ENCODE measurements around the gene ZSCAN31. TPM values are rescaled to one million over a fixed set of nuclear protein-coding genes. Genes with fewer than 3 reads are reported as not detected.
A peak's percentile ranks its signal among the peaks of the same experiment; 100 is the strongest.

Gene ZSCAN31
- polyA plus RNA-seq, 1 experiment: 5.0 TPM

DNA sequence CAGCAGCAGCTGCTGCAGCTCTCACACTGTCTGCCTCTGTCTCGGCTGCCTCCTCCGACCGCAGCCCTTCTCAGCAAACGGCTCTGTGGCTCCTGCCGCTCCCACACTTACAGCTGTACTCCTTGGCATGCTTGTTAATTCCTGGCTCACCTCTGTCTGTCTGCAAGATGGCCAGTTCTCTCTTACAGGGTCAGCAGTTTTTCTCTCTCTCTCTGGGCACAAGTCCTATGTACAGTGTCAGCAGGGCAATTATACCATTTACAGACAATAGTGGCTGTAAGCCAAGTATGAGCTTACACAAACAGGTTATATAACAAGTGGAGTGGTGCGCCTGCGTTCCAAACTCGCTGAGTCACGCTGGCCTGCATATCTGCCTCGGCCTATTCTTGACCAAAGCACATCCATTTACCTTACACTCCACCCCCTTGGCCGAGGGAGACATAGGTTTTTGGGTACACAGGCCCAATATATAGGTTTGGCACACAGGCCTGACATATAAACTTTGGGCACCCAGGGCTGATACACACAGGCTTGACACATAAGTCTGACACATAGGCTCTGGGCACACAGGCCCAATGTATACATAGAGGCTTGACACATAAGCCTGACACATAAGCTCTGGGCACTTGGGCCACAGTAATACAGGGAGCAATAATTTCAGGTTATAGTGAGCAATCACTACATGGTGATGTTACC lies 18.2 kb upstream of the ZSCAN31 start:
- TF ChIP-seq, protein P1, sequence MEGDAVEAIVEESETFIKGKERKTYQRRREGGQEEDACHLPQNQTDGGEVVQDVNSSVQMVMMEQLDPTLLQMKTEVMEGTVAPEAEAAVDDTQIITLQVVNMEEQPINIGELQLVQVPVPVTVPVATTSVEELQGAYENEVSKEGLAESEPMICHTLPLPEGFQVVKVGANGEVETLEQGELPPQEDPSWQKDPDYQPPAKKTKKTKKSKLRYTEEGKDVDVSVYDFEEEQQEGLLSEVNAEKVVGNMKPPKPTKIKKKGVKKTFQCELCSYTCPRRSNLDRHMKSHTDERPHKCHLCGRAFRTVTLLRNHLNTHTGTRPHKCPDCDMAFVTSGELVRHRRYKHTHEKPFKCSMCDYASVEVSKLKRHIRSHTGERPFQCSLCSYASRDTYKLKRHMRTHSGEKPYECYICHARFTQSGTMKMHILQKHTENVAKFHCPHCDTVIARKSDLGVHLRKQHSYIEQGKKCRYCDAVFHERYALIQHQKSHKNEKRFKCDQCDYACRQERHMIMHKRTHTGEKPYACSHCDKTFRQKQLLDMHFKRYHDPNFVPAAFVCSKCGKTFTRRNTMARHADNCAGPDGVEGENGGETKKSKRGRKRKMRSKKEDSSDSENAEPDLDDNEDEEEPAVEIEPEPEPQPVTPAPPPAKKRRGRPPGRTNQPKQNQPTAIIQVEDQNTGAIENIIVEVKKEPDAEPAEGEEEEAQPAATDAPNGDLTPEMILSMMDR (IDR thresholded peaks at IDR 0.05; ENCODE audit: low read depth, low read length): no peak

DNA sequence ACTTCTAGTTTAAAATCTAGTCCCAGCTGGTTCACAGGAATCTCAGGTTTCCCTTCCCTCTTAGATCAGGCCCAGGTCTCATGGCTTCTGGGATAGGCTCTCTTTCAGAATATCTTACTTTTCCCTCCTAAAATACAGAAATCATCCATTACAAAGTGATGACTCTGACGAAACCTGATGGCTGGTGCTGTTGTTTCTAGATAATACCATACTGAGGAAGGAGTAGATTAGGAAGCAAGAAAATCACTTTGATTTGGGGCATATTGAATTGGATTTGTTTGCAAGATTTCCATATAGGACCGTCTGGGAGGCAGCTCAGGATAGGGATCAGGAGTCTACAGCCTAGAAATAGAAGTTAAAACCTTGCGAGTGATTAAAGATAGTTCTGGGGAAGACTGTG lies 17.4 kb upstream of the ZSCAN31 start:
- H3K4me3 ChIP-seq (ENCODE audit: low read depth, low read length): no peak overlapping the region
- H3K27me3 ChIP-seq (ENCODE audit: control insufficient read depth, insufficient read depth, low read length): no peaks in the 10 kb centered on the region
- no peak overlapping the region for H3K27ac ChIP-seq (ENCODE audit: low read depth, low read length)
- CTCF ChIA-PET: interaction anchor here (0.9 to 1.3 kb wide), 2 partner anchors 33 to 212 kb away, joined by 5 to 6 read pairs; partner anchors contain the start of gene ZKSCAN8
- DNase-seq (ENCODE audit: low read depth, low spot score): no peak
- peaks cover 3% of the 10 kb centered on the region; the same call in 1 of the 2 replicates for H3K9me3 ChIP-seq (ENCODE audit: control insufficient read depth, insufficient read depth, low read length)
- POLR2A ChIA-PET: no interaction called here
- TF ChIP-seq, protein P1 (IDR thresholded peaks at IDR 0.05; ENCODE audit: low read depth, low read length): no peak

More for the DNA sequence above, 18.2 kb upstream of the ZSCAN31 start:
- Histone ChIP-seq H3K27ac (ENCODE audit: low read depth, low read length) (peak overlapping the region; percentile 47), H3K27me3 (ENCODE audit: control insufficient read depth, insufficient read depth, low read length) (no peaks in the 10 kb centered on the region), H3K9me3 (ENCODE audit: control insufficient read depth, insufficient read depth, low read length) (peaks cover 3% of the 10 kb centered on the region; the same call in 1 of the 2 replicates), H3K4me3 (ENCODE audit: low read depth, low read length) (no peak overlapping the region)
- POLR2A ChIA-PET: no interaction called here
- CTCF ChIA-PET: interaction anchor here (0.5 to 2.9 kb wide), 4 partner anchors 8 to 101 kb away, joined by 3 to 13 read pairs (median 8); partner anchors contain the start of gene ZKSCAN4
- no peak for DNase-seq (ENCODE audit: low read depth, low spot score)

DNA sequence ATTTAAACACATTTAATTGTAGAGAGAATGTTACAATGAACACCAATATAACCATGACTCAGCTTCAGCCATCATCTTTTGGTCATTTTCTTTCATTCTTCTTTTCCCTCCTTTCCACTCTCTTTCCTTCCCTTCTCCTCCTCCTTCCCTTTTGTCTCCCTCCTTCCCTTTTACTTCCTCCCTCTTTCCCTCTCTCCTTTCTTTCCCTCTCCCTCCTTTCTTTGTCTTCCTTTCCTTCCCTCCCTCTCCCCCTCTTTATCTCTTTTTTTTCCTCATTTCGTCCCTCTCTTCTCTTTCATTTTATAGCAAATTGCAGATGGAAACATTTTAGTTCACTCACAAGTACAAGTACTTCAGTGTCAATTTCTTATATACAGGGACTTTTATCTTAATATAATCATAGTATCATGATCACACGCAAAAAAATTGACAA lies 15.6 kb upstream of the ZSCAN31 start:
- ChIA-PET CTCF (interaction anchor here (0.6 kb wide), 1 partner anchor 220 kb away, joined by 3 read pairs; no protein-coding TSS in a partner anchor), POLR2A (no interaction called here)
- H3K4me3 ChIP-seq (ENCODE audit: low read depth, low read length): no peak overlapping the region
- TF ChIP-seq, protein P1 (IDR thresholded peaks at IDR 0.05; ENCODE audit: low read depth, low read length): no peak
- H3K27me3 ChIP-seq (ENCODE audit: control insufficient read depth, insufficient read depth, low read length): peaks cover 1% of the 10 kb centered on the region
- no peak for DNase-seq (ENCODE audit: low read depth, low spot score)
- peaks cover 3% of the 10 kb centered on the region; the same call in 1 of the 2 replicates for H3K9me3 ChIP-seq (ENCODE audit: control insufficient read depth, insufficient read depth, low read length)
- H3K27ac ChIP-seq (ENCODE audit: low read depth, low read length): no peak overlapping the region

DNA sequence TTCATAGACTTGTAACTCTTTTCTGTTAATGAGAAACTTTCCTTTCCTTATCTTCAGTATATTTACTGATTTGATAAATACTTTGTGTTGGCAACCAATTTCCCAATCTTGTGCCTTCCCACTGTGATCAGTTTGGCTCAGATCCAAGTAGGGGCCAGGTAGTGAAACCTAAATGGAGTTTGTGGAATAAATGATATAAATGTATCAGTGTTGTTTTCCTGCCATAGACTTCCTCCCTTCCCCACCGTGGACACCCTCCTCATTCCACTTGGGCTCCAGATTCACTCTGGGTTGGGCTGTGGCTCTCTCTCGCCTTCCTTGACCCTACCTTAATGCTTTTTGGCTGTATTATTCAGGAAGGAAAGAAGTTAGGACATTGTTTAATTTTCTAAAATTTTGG lies 15.1 kb upstream of the ZSCAN31 start:
- no peak overlapping the region; the same call in 1 of the 2 replicates for H3K4me3 ChIP-seq (ENCODE audit: low read depth, low read length)

More for the DNA sequence above, 15.1 kb upstream of the ZSCAN31 start:
- no peak for DNase-seq (ENCODE audit: low read depth, low spot score)
- Histone ChIP-seq H3K27me3 (ENCODE audit: control insufficient read depth, insufficient read depth, low read length) (peaks cover 4% of the 10 kb centered on the region), H3K27ac (ENCODE audit: low read depth, low read length) (no peak overlapping the region), H3K9me3 (ENCODE audit: control insufficient read depth, insufficient read depth, low read length) (peaks cover 3% of the 10 kb centered on the region; the same call in 1 of the 2 replicates)
- ChIA-PET POLR2A (interaction anchor here (1.8 kb wide), 1 partner anchor 70 kb away, joined by 8 read pairs; the partner anchor contains the start of gene PGBD1), CTCF (interaction anchor here (1.1 kb wide), 1 partner anchor 13 kb away, joined by 3 read pairs; no protein-coding TSS in a partner anchor)
- TF ChIP-seq, protein P1 (IDR thresholded peaks at IDR 0.05; ENCODE audit: low read depth, low read length): no peak

All from AG04450 (cell line).